Measurements from ENCODE around the gene FCN3. TPM values are rescaled to one million over a fixed set of nuclear protein-coding genes. Genes with fewer than 3 reads are reported as not detected.

FCN3 gene
- total and polyA plus RNA-seq, 9 of the 15 experiments (the other 6 are each of a cell fraction or from before 2014, with no cell fraction given): 0.49 TPM; not detected in 8

DNA sequence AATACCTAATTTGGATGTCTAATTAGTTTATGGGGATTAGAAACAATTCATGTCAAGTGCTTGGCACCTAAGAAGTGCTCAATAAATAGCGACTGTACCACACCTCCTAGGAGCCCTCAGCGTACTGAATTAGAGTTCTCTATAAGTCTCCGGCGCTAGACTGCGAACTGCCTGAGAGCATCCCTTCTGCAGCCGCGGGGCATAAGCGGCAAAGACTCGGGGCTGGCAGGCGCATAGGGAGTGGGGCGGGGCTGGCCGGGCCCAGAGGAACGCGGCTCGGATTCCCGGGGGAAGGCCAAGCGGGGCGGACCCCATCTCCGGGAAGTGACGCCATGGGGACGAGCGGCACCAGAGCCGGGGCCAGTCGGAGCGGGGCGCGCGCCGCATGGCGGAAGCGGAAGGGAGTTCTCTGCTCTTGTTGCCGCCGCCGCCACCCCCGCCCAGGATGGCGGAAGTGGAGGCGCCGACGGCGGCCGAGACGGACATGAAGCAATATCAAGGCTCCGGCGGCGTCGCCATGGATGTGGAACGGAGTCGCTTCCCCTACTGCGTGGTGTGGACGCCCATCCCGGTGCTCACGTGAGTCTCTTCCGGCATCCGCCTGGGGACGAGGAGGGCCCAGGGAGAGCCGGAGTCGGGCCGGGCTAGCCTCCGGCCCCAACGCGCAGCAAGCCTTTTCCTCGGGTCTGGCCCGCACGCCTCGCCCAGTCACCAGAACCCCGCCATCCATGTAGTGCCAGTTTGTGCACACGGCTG is 52.6 kb downstream of the FCN3 start, which contains the start of gene TMEM222 (continued):
- no peak for TF ChIP-seq DPF2 (IDR thresholded peaks at IDR 0.05)
- TF ChIP-seq, protein P1, sequence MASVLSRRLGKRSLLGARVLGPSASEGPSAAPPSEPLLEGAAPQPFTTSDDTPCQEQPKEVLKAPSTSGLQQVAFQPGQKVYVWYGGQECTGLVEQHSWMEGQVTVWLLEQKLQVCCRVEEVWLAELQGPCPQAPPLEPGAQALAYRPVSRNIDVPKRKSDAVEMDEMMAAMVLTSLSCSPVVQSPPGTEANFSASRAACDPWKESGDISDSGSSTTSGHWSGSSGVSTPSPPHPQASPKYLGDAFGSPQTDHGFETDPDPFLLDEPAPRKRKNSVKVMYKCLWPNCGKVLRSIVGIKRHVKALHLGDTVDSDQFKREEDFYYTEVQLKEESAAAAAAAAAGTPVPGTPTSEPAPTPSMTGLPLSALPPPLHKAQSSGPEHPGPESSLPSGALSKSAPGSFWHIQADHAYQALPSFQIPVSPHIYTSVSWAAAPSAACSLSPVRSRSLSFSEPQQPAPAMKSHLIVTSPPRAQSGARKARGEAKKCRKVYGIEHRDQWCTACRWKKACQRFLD (CRISPR knock-in tag; IDR thresholded peaks at IDR 0.05): peak; percentile 84
- peak; percentile 92 for TF ChIP-seq JUN (IDR thresholded peaks at IDR 0.05; ENCODE audit: borderline replicate concordance, low read depth, low read length)
- TF ChIP-seq JUN (CRISPR knock-in tag; IDR thresholded peaks at IDR 0.05; ENCODE audit: borderline replicate concordance): no peak; the same call in 1 of the 2 replicates
- no peak for TF ChIP-seq XRCC4 (IDR thresholded peaks at IDR 0.05; ENCODE audit: extremely low read depth, insufficient read depth, insufficient read length)
- TF ChIP-seq ZSCAN29 (IDR thresholded peaks at IDR 0.05): no peak
- TF ChIP-seq, protein P2, sequence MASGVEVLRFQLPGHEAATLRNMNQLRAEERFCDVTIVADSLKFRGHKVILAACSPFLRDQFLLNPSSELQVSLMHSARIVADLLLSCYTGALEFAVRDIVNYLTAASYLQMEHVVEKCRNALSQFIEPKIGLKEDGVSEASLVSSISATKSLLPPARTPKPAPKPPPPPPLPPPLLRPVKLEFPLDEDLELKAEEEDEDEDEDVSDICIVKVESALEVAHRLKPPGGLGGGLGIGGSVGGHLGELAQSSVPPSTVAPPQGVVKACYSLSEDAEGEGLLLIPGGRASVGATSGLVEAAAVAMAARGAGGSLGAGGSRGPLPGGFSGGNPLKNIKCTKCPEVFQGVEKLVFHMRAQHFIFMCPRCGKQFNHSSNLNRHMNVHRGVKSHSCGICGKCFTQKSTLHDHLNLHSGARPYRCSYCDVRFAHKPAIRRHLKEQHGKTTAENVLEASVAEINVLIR (CRISPR knock-in tag; IDR thresholded peaks at IDR 0.05): peak; percentile 98
- TF ChIP-seq, protein P3, sequence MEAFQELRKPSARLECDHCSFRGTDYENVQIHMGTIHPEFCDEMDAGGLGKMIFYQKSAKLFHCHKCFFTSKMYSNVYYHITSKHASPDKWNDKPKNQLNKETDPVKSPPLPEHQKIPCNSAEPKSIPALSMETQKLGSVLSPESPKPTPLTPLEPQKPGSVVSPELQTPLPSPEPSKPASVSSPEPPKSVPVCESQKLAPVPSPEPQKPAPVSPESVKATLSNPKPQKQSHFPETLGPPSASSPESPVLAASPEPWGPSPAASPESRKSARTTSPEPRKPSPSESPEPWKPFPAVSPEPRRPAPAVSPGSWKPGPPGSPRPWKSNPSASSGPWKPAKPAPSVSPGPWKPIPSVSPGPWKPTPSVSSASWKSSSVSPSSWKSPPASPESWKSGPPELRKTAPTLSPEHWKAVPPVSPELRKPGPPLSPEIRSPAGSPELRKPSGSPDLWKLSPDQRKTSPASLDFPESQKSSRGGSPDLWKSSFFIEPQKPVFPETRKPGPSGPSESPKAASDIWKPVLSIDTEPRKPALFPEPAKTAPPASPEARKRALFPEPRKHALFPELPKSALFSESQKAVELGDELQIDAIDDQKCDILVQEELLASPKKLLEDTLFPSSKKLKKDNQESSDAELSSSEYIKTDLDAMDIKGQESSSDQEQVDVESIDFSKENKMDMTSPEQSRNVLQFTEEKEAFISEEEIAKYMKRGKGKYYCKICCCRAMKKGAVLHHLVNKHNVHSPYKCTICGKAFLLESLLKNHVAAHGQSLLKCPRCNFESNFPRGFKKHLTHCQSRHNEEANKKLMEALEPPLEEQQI (IDR thresholded peaks at IDR 0.05): peak; percentile 95
- peak; percentile 91 for TF ChIP-seq ELF4 (CRISPR knock-in tag; IDR thresholded peaks at IDR 0.05)
- TF ChIP-seq TARDBP (IDR thresholded peaks at IDR 0.05): peak; percentile 53
- no peak for TF ChIP-seq NFXL1 (CRISPR knock-in tag; IDR thresholded peaks at IDR 0.05)
- no peak for TF ChIP-seq ZNF311 (CRISPR knock-in tag; IDR thresholded peaks at IDR 0.05)
- TF ChIP-seq RBM25 (IDR thresholded peaks at IDR 0.05; ENCODE audit: low read depth, low read length, severe bottlenecking): peak; percentile 64
- TF ChIP-seq HNRNPUL1 (IDR thresholded peaks at IDR 0.05; ENCODE audit: low read length): no peak
- TF ChIP-seq ZNF551 (CRISPR knock-in tag; IDR thresholded peaks at IDR 0.05): no peak
- TF ChIP-seq CBX2 (IDR thresholded peaks at IDR 0.05; ENCODE audit: insufficient read depth, low read length, poor library complexity, severe bottlenecking): no peak
- peak; percentile 98 for TF ChIP-seq EGR1 (conservative IDR thresholded peaks at IDR 0.05)
- TF ChIP-seq, protein P4, sequence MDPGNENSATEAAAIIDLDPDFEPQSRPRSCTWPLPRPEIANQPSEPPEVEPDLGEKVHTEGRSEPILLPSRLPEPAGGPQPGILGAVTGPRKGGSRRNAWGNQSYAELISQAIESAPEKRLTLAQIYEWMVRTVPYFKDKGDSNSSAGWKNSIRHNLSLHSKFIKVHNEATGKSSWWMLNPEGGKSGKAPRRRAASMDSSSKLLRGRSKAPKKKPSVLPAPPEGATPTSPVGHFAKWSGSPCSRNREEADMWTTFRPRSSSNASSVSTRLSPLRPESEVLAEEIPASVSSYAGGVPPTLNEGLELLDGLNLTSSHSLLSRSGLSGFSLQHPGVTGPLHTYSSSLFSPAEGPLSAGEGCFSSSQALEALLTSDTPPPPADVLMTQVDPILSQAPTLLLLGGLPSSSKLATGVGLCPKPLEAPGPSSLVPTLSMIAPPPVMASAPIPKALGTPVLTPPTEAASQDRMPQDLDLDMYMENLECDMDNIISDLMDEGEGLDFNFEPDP (CRISPR knock-in tag; IDR thresholded peaks at IDR 0.05): no peak
- TF ChIP-seq MIER1 (IDR thresholded peaks at IDR 0.05; ENCODE audit: low read depth): no peak
- TF ChIP-seq MAFF (IDR thresholded peaks at IDR 0.05; ENCODE audit: low read length): no peak
